Daoy (cell line): Measurements from ENCODE around the gene CEP41. TPM values are rescaled to one million over a fixed set of nuclear protein-coding genes. Genes with fewer than 3 reads are reported as not detected.
"Not testable (repeated sequence)": the region's sequence is repeated elsewhere in the genome, so short reads cannot be mapped to it uniquely, and the experiment has no call there.

Experiments
- DNase-seq: peaks from one replicate; pipeline ENCODE4 v3.0.0-alpha.2; 2015; ENCODE audit warnings: low read depth
- total RNA-seq: library from RNA; depleted of rRNA; stranded (reverse); fragments of >200 nt; shearing (Covaris generic); gene quantifications from 2 replicates; pipeline ENCODE4 v1.2.3, GENCODE V29; 2014

CEP41 gene
- total RNA-seq, 1 experiment from 2014 or later = 43.9 TPM

GRCh38 chr7:130387628-130388403 lies 53.0 kb downstream of the CEP41 start:
- DNase-seq = peak; percentile 24

GRCh38 chr7:130387306-130387627 lies 53.5 kb downstream of the CEP41 start:
- no peak for DNase-seq

- no peak for DNase-seq
Observed at GRCh38 chr7:130386876-130387275, 53.9 kb downstream of the CEP41 start.

- no peak for DNase-seq
Observed at GRCh38 chr7:130385600-130386066, 55.2 kb downstream of the CEP41 start.

- DNase-seq = no peak
Observed at GRCh38 chr7:130384841-130385599, 55.8 kb downstream of the CEP41 start.

- DNase-seq = no peak
Observed at GRCh38 chr7:130384371-130384801, 56.4 kb downstream of the CEP41 start.

- no peak for DNase-seq
Observed at GRCh38 chr7:130383187-130383980, 57.4 kb downstream of the CEP41 start.

- DNase-seq = peak; percentile 11
Observed at GRCh38 chr7:130381468-130382312, 59.1 kb downstream of the CEP41 start.

- DNase-seq = no peak
Observed at GRCh38 chr7:130380861-130381455, 59.9 kb downstream of the CEP41 start.

- no peak for DNase-seq
Observed at GRCh38 chr7:130379921-130380860, 60.6 kb downstream of the CEP41 start, which contains the start of gene CPA1. Gene CPA1, plus strand, starts transcription at chr7:130380494. Its CDS starts 27 bp downstream, at chr7:130380521.

GRCh38 chr7:130379532-130379920 lies 61.3 kb downstream of the CEP41 start:
- DNase-seq = no peak

- no peak for DNase-seq
Observed at GRCh38 chr7:130379019-130379418, 61.8 kb downstream of the CEP41 start.

- peak; percentile 47 for DNase-seq
Observed at GRCh38 chr7:130377178-130377577, 63.6 kb downstream of the CEP41 start.

- DNase-seq = not testable (repeated sequence)
Observed at GRCh38 chr7:130376461-130376860, 64.4 kb downstream of the CEP41 start.

- DNase-seq = no peak
Observed at GRCh38 chr7:130374507-130374906, 66.3 kb downstream of the CEP41 start.

GRCh38 chr7:130372402-130373165 lies 68.2 kb downstream of the CEP41 start:
- no peak for DNase-seq

- DNase-seq = peak; percentile 81
Observed at GRCh38 chr7:130371046-130371445, 69.8 kb downstream of the CEP41 start.

GRCh38 chr7:130369831-130370550 lies 70.8 kb downstream of the CEP41 start:
- peak; percentile 58 for DNase-seq
